ENCODE results near the gene PRDM1.

DNA sequence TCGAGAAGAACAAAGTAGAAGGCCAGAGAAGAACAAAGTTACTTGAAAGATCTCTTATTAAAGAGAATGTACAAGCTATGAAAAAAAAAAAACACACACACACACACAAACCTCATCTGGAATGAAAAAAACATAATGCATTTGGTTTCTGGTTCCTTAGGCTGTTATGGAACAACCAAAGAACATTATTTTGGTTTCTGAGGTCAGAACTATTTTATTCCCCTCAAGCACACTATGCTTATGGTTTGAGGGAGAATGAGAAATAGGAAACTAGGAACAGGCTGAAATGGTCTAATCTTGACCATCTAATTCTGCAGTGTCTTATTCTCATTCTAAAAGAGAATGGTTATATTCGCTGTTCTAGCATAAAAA lies 8.8 kb downstream of the PRDM1 start:
- TF ChIP-seq ZBTB7A (CRISPR knock-in tag; IDR thresholded peaks at IDR 0.05) = no peak
- TF ChIP-seq ZSCAN12 (CRISPR knock-in tag; IDR thresholded peaks at IDR 0.05) = no peak
- no peak for TF ChIP-seq ZNF20 (CRISPR knock-in tag; IDR thresholded peaks at IDR 0.05)
- no peak for TF ChIP-seq NR2F2 (IDR thresholded peaks at IDR 0.05; ENCODE audit: borderline replicate concordance, low read depth)
- no peak for TF ChIP-seq STAG1 (CRISPR knock-in tag; IDR thresholded peaks at IDR 0.05)
- no peak for TF ChIP-seq HES4 (CRISPR knock-in tag; IDR thresholded peaks at IDR 0.05; ENCODE audit: borderline replicate concordance)
- TF ChIP-seq SMAD1 (CRISPR knock-in tag; IDR thresholded peaks at IDR 0.05; ENCODE audit: borderline replicate concordance, low read depth) = no peak
